ENCODE results near the gene AHNAK.
"Not testable (repeated sequence)": the region's sequence is repeated elsewhere in the genome, so short reads cannot be mapped to it uniquely, and the experiment has no call there.

The AHNAK gene

GRCh38 chr11:62401811-62402210 lies 144.8 kb downstream of the AHNAK start:
- no peak for DNase-seq (ENCODE audit: low read depth)

GRCh38 chr11:62401356-62401755 lies 145.2 kb downstream of the AHNAK start:
- DNase-seq (ENCODE audit: low read depth) = no peak

- no peak for DNase-seq (ENCODE audit: low read depth)
Observed at GRCh38 chr11:62400760-62401159, 145.8 kb downstream of the AHNAK start.

- no peak for DNase-seq (ENCODE audit: low read depth)
Observed at GRCh38 chr11:62400281-62400680, 146.3 kb downstream of the AHNAK start.

GRCh38 chr11:62399878-62400266 lies 146.7 kb downstream of the AHNAK start:
- no peak for DNase-seq (ENCODE audit: low read depth)

- no peak for DNase-seq (ENCODE audit: low read depth)
Observed at GRCh38 chr11:62399172-62399877, 147.3 kb downstream of the AHNAK start.

- no peak for DNase-seq (ENCODE audit: low read depth)
Observed at GRCh38 chr11:62398011-62398994, 148.3 kb downstream of the AHNAK start.

GRCh38 chr11:62395885-62396551 lies 150.6 kb downstream of the AHNAK start:
- DNase-seq (ENCODE audit: low read depth) = no peak

GRCh38 chr11:62394825-62395538 lies 151.6 kb downstream of the AHNAK start:
- no peak for DNase-seq (ENCODE audit: low read depth)

- no peak for DNase-seq (ENCODE audit: low read depth)
Observed at GRCh38 chr11:62393735-62394134, 152.9 kb downstream of the AHNAK start.

GRCh38 chr11:62393061-62393611 lies 153.5 kb downstream of the AHNAK start:
- no peak for DNase-seq (ENCODE audit: low read depth)

GRCh38 chr11:62392506-62392905 lies 154.1 kb downstream of the AHNAK start:
- DNase-seq (ENCODE audit: low read depth) = no peak

GRCh38 chr11:62391642-62392425 lies 154.8 kb downstream of the AHNAK start:
- no peak for DNase-seq (ENCODE audit: low read depth)

- no peak for DNase-seq (ENCODE audit: low read depth)
Observed at GRCh38 chr11:62390722-62391121, 155.9 kb downstream of the AHNAK start.

GRCh38 chr11:62390237-62390636 lies 156.4 kb downstream of the AHNAK start:
- no peak for DNase-seq (ENCODE audit: low read depth)

- DNase-seq (ENCODE audit: low read depth) = no peak
Observed at GRCh38 chr11:62388999-62389398, 157.6 kb downstream of the AHNAK start.

GRCh38 chr11:62387381-62387780 lies 159.2 kb downstream of the AHNAK start:
- DNase-seq (ENCODE audit: low read depth) = no peak

GRCh38 chr11:62386083-62386482 lies 160.5 kb downstream of the AHNAK start:
- DNase-seq (ENCODE audit: low read depth) = not testable (repeated sequence)

- DNase-seq (ENCODE audit: low read depth) = no peak
Observed at GRCh38 chr11:62383822-62384221, 162.8 kb downstream of the AHNAK start.

Measured in non-pigmented ciliary epithelial cell (primary cell).